Mucosa of descending colon (tissue), 3 donors: ENCODE results near the gene SNX5. TPM values are rescaled to one million over a fixed set of nuclear protein-coding genes. Genes with fewer than 3 reads are reported as not detected.

Experiments used
- ATAC-seq: fragments of 200-7000 bp; cut with Tn5 transposase; one replicate; pipeline ENCODE4 v1.9.1; 2020; ENCODE audit warnings: mild to moderate bottlenecking, moderate library complexity
- DNase-seq, 3 donors: peaks; one replicate each; pipeline ENCODE4 v3.0.0-alpha.2; 2020
- H3K36me3 ChIP-seq: fragments of 200-600 bp; one replicate; pipeline ENCODE4 v1.8.0; 2021; ENCODE audit warnings: low read depth, mild to moderate bottlenecking
- H3K4me1 ChIP-seq: fragments of 200-600 bp; one replicate; pipeline ENCODE4 v1.8.0; 2021; ENCODE audit warnings: low read depth, mild to moderate bottlenecking
- H3K4me3 ChIP-seq: fragments of 200-600 bp; one replicate; pipeline ENCODE4 v1.8.0; 2021; ENCODE audit warnings: mild to moderate bottlenecking
- H3K9me3 ChIP-seq: fragments of 200-600 bp; one replicate; pipeline ENCODE4 v1.8.0; 2021; ENCODE audit warnings: mild to moderate bottlenecking
- CTCF ChIP-seq: fragments of 200-600 bp; IDR thresholded peaks from one replicate; pipeline ENCODE4 v1.8.0; 2022; ENCODE audit warnings: antibody characterized with exemption, mild to moderate bottlenecking
- intact Hi-C, 2 donors: fragments of 100-400 bp; cut with DNase I in 1 of 2; cut with micrococcal nuclease in 1 of 2; formaldehyde crosslinking; loops; one replicate each; pipeline versions ENCODE4 v1.11.0 to v1.11.1; 2022; cut with DNase I, micrococcal nuclease
- total RNA-seq, 3 donors: library from RNA; stranded (reverse); fragmentation: NEBNext Ultra II Directional in 2 of 3; extraction: Animal tissue kit (Norgen Biotek cat#: 25700) in 2 of 3; gene quantifications; one replicate each; pipeline versions ENCODE4 v1.2.1 to v1.2.4, GENCODE V29; 2021 to 2023
- donor health status: DM: no; HTN: no; CAD: no; lungs with moderate emphysema.
- donor health status: DM: no; HTN: no; CAD: no.
- donor health status: DM: no; HTN: yes; CAD: no.

The SNX5 gene
- total RNA-seq, 3 donors from 2014 or later, result 70.3 to 117 (median 105) TPM

- ATAC-seq (no peak), DNase-seq (no peak)
- peaks cover 15% of the 10 kb centered on the region for H3K36me3 ChIP-seq
- intact Hi-C loops, result no loop called here
- H3K4me3 ChIP-seq, result no peak overlapping the region
- H3K4me1 ChIP-seq, result peaks cover 18% of the 10 kb centered on the region
- no peak for TF ChIP-seq CTCF
- H3K9me3 ChIP-seq, result no peaks in the 10 kb centered on the region
Measured at GRCh38 chr20:17952692-17953684, 15.6 kb downstream of the SNX5 start.

DNA sequence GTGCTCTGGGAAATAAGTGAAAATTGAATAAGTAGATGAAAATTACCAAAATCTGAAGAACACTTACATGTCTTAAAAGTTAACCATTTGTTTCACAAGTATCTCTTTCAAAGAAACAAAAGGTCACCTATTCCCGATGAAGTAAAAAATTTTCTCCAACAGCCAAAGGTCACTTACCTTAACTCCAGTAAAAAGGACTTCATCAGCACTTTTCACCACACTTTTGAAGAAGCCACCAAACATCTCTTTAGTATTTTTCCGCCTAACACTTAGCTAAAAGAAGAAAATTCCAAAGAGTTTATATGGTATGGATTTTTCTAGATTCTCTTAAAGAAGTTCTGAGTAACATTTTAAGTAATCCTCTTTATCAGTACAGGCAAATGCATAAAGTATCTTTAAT, 17.3 kb downstream of the SNX5 start:
- Histone ChIP-seq H3K36me3 (peaks cover 15% of the 10 kb centered on the region), H3K9me3 (no peaks in the 10 kb centered on the region), H3K4me1 (peaks cover 10% of the 10 kb centered on the region), H3K4me3 (no peak overlapping the region)
- ATAC-seq (no peak), DNase-seq (no peak)
- no peak for TF ChIP-seq CTCF
- intact Hi-C loops, result no loop called here

- ATAC-seq (no peak), DNase-seq (no peak)
- TF ChIP-seq CTCF, result no peak
- Histone ChIP-seq H3K9me3 (no peaks in the 10 kb centered on the region), H3K4me1 (peaks cover 10% of the 10 kb centered on the region), H3K36me3 (peaks cover 15% of the 10 kb centered on the region), H3K4me3 (no peak overlapping the region)
- intact Hi-C loops, result no loop called here
Measured at GRCh38 chr20:17950670-17951069, 17.9 kb downstream of the SNX5 start.

DNA sequence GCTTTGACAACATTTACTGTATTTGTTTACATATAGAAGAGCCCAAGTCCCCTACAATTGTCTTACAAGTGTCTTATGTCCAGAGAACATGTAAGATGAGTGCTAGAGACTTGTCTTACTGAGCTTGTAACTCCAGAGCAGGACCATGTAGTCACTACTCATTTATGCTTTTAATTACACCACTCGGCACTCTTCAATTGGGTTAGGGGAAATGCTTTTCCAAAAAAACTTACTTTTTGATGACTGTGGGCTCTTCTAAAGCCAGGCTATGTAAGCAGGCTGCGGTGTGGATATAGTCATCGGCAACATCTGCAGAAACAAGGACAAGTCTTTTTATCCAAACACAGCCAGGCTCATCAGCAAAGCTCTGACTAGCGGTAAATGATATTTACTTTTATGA, 18.7 kb downstream of the SNX5 start:
- H3K9me3 ChIP-seq, result no peaks in the 10 kb centered on the region
- intact Hi-C loops, result no loop called here
- DNase-seq (no peak), ATAC-seq (no peak)
- no peak overlapping the region for H3K4me3 ChIP-seq
- TF ChIP-seq CTCF, result no peak
- peaks cover 15% of the 10 kb centered on the region for H3K36me3 ChIP-seq
- H3K4me1 ChIP-seq, result peaks cover 4% of the 10 kb centered on the region

- TF ChIP-seq CTCF, result no peak
- ATAC-seq (no peak), DNase-seq (no peak)
- H3K36me3 ChIP-seq, result peaks cover 15% of the 10 kb centered on the region
- H3K9me3 ChIP-seq, result no peaks in the 10 kb centered on the region
- intact Hi-C loops, result no loop called here
- H3K4me3 ChIP-seq, result no peak overlapping the region
- no peaks in the 10 kb centered on the region for H3K4me1 ChIP-seq
Measured at GRCh38 chr20:17948442-17948841, 20.2 kb downstream of the SNX5 start.
